Measurements from ENCODE around the gene RLN3.

RLN3 gene

DNA sequence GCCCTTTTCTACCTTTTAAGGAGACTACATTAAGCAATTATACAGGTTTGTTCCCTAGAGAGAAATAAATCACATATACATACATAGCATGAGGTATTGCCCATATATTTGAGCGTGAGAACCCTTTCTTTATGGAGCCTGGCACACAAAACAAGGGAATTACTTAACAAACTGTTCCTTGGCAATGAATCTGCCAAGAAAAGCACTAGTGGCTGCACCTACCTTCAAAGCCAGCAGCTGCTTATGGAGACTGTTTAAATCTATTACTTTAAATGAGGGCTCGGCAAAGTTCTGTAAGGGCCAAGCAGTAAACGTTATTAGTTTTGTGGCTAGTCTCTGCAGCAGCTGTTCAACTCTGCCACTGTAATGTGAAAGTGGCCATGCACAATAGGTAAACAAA, 28.9 kb upstream of the RLN3 start:
- DNase-seq (ENCODE audit: low read depth), result no peak
- TF ChIP-seq, protein P1, sequence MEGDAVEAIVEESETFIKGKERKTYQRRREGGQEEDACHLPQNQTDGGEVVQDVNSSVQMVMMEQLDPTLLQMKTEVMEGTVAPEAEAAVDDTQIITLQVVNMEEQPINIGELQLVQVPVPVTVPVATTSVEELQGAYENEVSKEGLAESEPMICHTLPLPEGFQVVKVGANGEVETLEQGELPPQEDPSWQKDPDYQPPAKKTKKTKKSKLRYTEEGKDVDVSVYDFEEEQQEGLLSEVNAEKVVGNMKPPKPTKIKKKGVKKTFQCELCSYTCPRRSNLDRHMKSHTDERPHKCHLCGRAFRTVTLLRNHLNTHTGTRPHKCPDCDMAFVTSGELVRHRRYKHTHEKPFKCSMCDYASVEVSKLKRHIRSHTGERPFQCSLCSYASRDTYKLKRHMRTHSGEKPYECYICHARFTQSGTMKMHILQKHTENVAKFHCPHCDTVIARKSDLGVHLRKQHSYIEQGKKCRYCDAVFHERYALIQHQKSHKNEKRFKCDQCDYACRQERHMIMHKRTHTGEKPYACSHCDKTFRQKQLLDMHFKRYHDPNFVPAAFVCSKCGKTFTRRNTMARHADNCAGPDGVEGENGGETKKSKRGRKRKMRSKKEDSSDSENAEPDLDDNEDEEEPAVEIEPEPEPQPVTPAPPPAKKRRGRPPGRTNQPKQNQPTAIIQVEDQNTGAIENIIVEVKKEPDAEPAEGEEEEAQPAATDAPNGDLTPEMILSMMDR (IDR thresholded peaks at IDR 0.05; ENCODE audit: insufficient read depth, low read depth, low read length, missing control alignments), result no peak
- no peak overlapping the region for H3K4me3 ChIP-seq (ENCODE audit: low read length)

DNA sequence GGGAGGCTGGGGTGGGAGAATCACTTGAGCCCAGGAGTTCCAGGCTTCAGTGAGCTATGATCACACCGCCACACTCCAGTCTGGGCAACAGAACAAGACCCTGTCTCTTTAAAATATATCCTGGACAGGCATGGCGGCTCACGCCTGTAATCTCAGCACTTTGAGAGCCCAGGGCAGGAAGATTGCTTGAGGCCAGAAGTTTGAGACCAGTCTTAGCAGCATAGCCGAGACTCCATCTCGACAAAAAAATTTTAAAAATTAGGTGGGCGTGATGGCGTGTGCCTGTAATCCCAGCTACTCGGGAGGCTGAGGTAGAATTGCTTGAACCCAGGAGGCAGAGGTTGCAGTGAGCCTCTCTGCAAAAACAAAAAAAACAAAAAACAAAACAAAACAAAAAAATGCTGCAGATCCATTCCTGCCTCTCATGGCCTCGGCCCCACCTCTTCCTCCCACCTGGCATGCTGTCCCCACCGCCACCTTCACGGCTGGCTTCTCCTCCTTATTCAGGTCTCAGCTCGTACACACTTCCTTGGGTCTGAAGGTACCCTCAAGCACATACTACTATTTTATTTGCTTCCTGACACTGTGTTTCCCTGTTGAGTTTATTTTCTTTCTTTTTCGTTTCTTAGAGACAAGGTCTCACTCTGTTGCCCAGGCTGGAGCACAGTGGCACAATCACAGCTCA, 27.1 kb upstream of the RLN3 start:
- TF ChIP-seq, protein P1 (IDR thresholded peaks at IDR 0.05; ENCODE audit: insufficient read depth, low read depth, low read length, missing control alignments), result no peak
- no peak overlapping the region for H3K4me3 ChIP-seq (ENCODE audit: low read length)

DNA sequence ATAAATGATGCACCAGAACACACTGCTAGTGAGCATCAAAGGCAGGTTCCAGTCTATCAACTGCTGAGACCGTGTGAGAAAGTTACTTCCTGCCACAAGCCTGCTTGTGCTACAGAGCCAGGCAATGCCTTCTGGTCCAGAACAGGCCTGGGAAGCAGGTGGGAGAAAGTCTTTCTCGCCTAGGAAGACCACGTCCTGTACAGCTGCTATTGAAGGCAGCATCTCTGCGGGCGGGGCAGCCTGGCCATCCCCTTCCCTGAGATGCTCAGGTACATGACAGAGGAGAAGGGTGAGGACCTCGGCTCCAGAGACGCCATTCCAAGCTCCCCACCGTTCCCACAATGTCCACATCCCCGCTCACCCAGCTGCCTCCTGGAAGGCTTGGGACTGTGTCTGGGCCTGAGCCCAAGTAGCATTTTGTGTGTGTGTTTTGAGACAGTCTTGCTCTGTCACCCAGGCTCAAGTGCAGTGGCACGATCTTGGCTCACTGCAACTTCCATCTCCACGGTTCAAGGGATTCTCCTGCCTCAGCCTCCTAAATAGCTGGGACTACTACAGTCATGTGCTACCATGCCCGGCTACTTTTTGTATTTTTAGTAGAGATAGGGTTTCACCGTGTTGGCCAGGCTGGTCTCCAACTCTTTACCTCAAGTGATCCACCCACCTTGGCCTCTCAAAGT, 25.2 kb upstream of the RLN3 start:
- no peak overlapping the region for H3K4me3 ChIP-seq (ENCODE audit: low read length)
- no peak for DNase-seq (ENCODE audit: low read depth)
- TF ChIP-seq, protein P1 (IDR thresholded peaks at IDR 0.05; ENCODE audit: insufficient read depth, low read depth, low read length, missing control alignments), result no peak

More for the DNA sequence above, 27.1 kb upstream of the RLN3 start:
- DNase-seq (ENCODE audit: low read depth), result no peak

DNA sequence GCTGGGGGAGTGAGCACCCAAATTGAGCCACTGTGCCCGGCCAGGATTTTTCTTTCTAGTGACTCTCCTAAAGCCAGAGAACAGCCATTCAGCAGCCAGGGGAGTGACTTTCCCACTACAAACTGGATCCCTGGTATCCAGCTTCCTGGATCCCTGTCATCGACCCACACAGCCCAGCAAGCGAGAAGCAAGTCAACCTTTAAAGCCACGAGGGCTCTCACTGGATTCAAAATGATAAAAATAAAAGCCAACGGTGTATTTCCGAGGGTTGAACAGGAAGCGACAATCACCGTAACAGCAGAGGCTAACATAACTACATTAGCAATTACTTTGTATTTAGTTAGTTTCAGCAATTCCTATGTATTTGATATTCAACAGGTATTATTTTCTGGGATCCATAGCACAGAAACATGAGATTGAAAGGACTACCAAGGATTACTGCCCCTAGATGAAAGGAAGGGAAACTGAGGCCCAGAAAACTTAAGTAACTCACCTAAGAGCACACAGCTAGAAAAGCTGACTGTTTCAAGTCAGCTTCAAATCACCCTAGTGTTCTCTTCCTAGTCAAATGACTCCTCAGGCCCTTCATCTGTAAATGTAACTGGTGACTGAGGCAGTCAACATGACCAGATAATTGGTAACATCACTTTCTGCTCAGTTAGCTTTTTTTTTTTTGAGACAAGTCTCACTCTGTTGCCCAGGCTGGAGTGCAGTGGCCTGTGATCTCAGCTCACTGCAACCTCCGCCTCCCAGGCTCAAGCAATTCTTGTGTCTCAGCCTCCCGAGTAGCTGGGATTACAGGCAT, 24.5 kb upstream of the RLN3 start:
- no peak for DNase-seq (ENCODE audit: low read depth)
- H3K4me3 ChIP-seq (ENCODE audit: low read length), result no peak overlapping the region
- TF ChIP-seq, protein P1 (IDR thresholded peaks at IDR 0.05; ENCODE audit: insufficient read depth, low read depth, low read length, missing control alignments), result no peak

DNA sequence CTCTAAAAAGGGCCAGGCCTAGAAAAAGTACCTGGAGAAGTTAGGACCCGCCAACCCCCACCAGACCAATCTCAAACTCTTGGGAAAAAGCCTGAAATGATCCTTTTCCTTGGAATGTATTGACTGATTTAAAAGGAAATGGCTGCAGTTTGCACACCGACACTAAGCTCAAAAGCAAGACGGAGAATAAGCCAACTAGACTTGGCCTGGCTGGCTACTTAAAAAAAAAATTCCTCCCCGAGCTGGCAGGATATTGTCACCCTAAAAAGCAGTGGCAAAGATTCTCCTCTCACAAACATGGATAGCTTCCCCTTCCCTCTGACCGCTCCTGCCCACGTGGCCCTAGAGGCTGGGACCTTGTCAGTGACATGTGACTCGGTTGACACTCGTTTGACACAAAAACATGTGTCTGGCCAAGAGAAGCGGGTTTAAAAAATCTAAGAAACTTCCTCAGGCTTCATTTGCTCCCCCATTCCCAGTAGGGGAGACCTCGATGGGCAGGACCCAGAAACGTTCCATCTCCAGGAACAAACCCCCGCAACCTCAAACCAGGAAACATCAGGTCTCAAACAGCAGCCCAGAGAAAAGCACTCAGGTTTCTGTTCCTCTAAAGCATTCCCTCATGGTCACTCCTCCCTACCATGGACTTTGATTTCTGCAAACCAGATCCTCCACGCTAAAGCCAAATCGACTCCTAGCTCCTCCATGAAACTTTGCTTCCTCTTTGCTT, 23.2 kb upstream of the RLN3 start:
- no peak for DNase-seq (ENCODE audit: low read depth)
- no peak overlapping the region for H3K4me3 ChIP-seq (ENCODE audit: low read length)
- TF ChIP-seq, protein P1 (IDR thresholded peaks at IDR 0.05; ENCODE audit: insufficient read depth, low read depth, low read length, missing control alignments), result no peak

DNA sequence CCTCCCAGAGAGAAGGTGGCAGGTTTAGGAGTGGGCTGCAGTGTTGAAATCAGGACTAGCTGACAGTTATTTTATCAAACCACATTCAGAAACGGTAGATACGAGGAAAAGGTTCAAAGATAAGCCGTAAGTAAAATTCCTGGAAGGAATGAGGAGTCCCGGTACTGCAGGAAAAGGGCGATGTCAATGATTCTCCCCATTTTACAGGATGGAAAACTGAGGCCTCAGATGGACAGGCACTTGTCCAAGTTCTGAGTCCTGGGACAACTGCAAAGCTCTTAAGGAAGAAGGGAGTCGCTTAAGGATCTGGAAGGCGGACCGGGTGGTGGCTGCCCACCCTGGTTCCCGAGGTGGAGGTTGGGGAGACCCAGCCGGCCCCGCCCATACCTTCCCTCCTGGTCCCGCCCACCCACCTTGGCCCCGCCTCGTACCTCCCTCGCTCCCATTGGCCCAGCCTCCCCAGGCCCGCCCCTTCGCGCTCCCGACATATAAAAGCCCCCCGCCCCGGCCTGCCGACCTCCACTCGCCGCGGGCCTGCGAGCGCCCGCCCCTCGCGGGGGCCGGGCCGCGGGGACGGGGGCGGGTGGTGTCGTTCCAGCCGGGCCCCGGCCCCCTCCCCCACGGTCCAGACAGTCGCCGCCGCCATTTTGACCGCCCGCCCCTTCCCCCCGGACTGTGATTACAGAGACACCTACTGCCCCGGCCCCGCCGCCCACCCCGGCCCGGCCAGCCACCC, 22.4 kb upstream of the RLN3 start:
- H3K4me3 ChIP-seq (ENCODE audit: low read length), result peak overlapping the region; percentile 58
- DNase-seq (ENCODE audit: low read depth), result peak; percentile 86
- TF ChIP-seq, protein P1 (IDR thresholded peaks at IDR 0.05; ENCODE audit: insufficient read depth, low read depth, low read length, missing control alignments), result no peak

Measured in epithelial cell of esophagus (primary cell).